ENCODE data around the gene CCN5.

Gene CCN5

GRCh38 chr20:44719841-44720240 lies 4.7 kb downstream of the CCN5 start:
- H3K9me3 ChIP-seq (ENCODE audit: severe bottlenecking) = no peaks in the 10 kb centered on the region
- H3K4me1 ChIP-seq (ENCODE audit: insufficient read depth, poor library complexity, severe bottlenecking) = peaks cover 41% of the 10 kb centered on the region
- no peak for TF ChIP-seq CTCF (IDR thresholded peaks at IDR 0.05; ENCODE audit: poor library complexity, severe bottlenecking)
- ATAC-seq (ENCODE audit: low read depth) = no peak
- H3K36me3 ChIP-seq (ENCODE audit: low read depth) = no peaks in the 10 kb centered on the region
- DNase-seq (ENCODE audit: low spot score) = no peak
- H3K4me3 ChIP-seq (ENCODE audit: severe bottlenecking) = no peak overlapping the region
- H3K27me3 ChIP-seq (ENCODE audit: insufficient read depth, poor library complexity, severe bottlenecking) = no peaks in the 10 kb centered on the region
- peak overlapping the region; percentile 84 for H3K27ac ChIP-seq (ENCODE audit: poor library complexity, severe bottlenecking)

- Histone ChIP-seq H3K9me3 (ENCODE audit: severe bottlenecking) (no peaks in the 10 kb centered on the region), H3K27me3 (ENCODE audit: insufficient read depth, poor library complexity, severe bottlenecking) (no peaks in the 10 kb centered on the region), H3K4me1 (ENCODE audit: insufficient read depth, poor library complexity, severe bottlenecking) (peaks cover 33% of the 10 kb centered on the region), H3K36me3 (ENCODE audit: low read depth) (no peaks in the 10 kb centered on the region), H3K4me3 (ENCODE audit: severe bottlenecking) (no peak overlapping the region), H3K27ac (ENCODE audit: poor library complexity, severe bottlenecking) (peak overlapping the region; percentile 84)
- ATAC-seq (ENCODE audit: low read depth) (peak; percentile 85), DNase-seq (ENCODE audit: low spot score) (peak; percentile 95)
- no peak for TF ChIP-seq CTCF (IDR thresholded peaks at IDR 0.05; ENCODE audit: poor library complexity, severe bottlenecking)
These were observed 5.4 kb downstream of the CCN5 start for GRCh38 chr20:44720621-44720996.

GRCh38 chr20:44720997-44721784 lies 6.0 kb downstream of the CCN5 start:
- Histone ChIP-seq H3K27ac (ENCODE audit: poor library complexity, severe bottlenecking) (peak overlapping the region; percentile 84), H3K27me3 (ENCODE audit: insufficient read depth, poor library complexity, severe bottlenecking) (no peaks in the 10 kb centered on the region), H3K9me3 (ENCODE audit: severe bottlenecking) (no peaks in the 10 kb centered on the region), H3K4me1 (ENCODE audit: insufficient read depth, poor library complexity, severe bottlenecking) (peaks cover 27% of the 10 kb centered on the region), H3K36me3 (ENCODE audit: low read depth) (no peaks in the 10 kb centered on the region), H3K4me3 (ENCODE audit: severe bottlenecking) (no peak overlapping the region)
- TF ChIP-seq CTCF (IDR thresholded peaks at IDR 0.05; ENCODE audit: poor library complexity, severe bottlenecking) = no peak
- ATAC-seq (ENCODE audit: low read depth) (peak; percentile 62), DNase-seq (ENCODE audit: low spot score) (no peak)

- TF ChIP-seq CTCF (IDR thresholded peaks at IDR 0.05; ENCODE audit: poor library complexity, severe bottlenecking) = no peak
- ATAC-seq (ENCODE audit: low read depth) (no peak), DNase-seq (ENCODE audit: low spot score) (no peak)
- no peaks in the 10 kb centered on the region for H3K9me3 ChIP-seq (ENCODE audit: severe bottlenecking)
- H3K4me3 ChIP-seq (ENCODE audit: severe bottlenecking) = no peak overlapping the region
- H3K4me1 ChIP-seq (ENCODE audit: insufficient read depth, poor library complexity, severe bottlenecking) = peaks cover 22% of the 10 kb centered on the region
- no peaks in the 10 kb centered on the region for H3K27me3 ChIP-seq (ENCODE audit: insufficient read depth, poor library complexity, severe bottlenecking)
- H3K27ac ChIP-seq (ENCODE audit: poor library complexity, severe bottlenecking) = peak overlapping the region; percentile 84
- no peaks in the 10 kb centered on the region for H3K36me3 ChIP-seq (ENCODE audit: low read depth)
These were observed 6.6 kb downstream of the CCN5 start for GRCh38 chr20:44721785-44722054.

GRCh38 chr20:44722990-44723389 lies 7.8 kb downstream of the CCN5 start:
- ATAC-seq (ENCODE audit: low read depth) (no peak), DNase-seq (ENCODE audit: low spot score) (no peak)
- Histone ChIP-seq H3K9me3 (ENCODE audit: severe bottlenecking) (no peaks in the 10 kb centered on the region), H3K27ac (ENCODE audit: poor library complexity, severe bottlenecking) (no peak overlapping the region), H3K27me3 (ENCODE audit: insufficient read depth, poor library complexity, severe bottlenecking) (no peaks in the 10 kb centered on the region), H3K4me1 (ENCODE audit: insufficient read depth, poor library complexity, severe bottlenecking) (peaks cover 22% of the 10 kb centered on the region), H3K4me3 (ENCODE audit: severe bottlenecking) (no peak overlapping the region), H3K36me3 (ENCODE audit: low read depth) (no peaks in the 10 kb centered on the region)
- TF ChIP-seq CTCF (IDR thresholded peaks at IDR 0.05; ENCODE audit: poor library complexity, severe bottlenecking) = no peak

All from RWPE2 (cell line).